ENCODE data around the gene LRPAP1. TPM values are rescaled to one million over a fixed set of nuclear protein-coding genes. Genes with fewer than 3 reads are reported as not detected.

The LRPAP1 gene
- polyA plus RNA-seq, 6 donors from 2014 or later: 93.5 to 120 (median 96.2) TPM

DNA sequence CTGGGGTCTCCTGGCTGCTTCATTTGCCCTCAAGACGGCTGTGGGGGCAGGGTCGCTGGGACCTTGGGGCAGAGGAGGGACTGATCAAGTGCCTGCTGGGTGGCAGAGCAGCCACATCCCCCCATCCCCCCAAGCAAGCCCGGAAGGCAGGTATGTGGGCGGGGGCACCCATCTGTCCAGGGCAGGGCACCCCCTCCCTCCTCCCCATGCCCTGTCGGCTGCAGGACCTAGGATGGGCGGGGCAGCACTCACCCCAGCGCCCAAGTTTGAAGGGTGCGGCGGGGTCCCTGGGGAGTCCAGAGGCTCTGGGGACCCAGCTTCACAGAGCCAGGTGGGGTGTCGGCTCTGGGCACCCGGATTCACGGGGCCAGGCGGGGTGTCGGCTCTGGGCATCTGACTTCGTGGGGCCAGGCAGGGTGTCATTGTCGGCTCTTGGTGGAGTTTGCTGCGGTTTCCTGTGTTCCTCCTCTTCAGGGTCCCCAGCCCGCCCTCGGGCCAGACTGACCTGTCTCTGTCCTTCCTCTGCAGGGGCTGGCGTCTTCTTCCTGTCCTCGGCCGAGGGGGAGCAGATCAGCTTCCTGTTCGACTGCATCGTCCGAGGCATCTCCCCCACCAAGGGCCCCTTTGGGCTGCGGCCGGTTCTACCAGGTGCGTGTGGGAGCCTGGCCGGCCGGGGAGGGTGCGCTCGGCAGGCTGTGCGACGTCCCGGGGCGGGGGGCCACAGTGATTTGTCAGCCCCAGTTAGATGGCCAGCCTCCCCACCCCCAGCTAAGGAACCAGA lies 47.0 kb downstream of the LRPAP1 start:
- DNase-seq (peak; percentile 74), ATAC-seq (ENCODE audit: low read depth in 2 of 2) (peak; percentile 56 to 65)

GRCh38 chr4:3484057-3484973 lies 47.9 kb downstream of the LRPAP1 start:
- Mint-ChIP-seq H3K27ac (peak overlapping the region in 5 of 6 donors; percentile 87 to 98 (median 89)), H3K4me3 (peak overlapping the region; percentile 47 to 87 (median 81)), H3K9me3 (no peaks in the 10 kb centered on the region), H3K4me1 (peaks cover 34 to 72% (median 56%) of the 10 kb centered on the region in 3 donors), H3K27me3 (peaks cover 0 to 10% (median 5%) of the 10 kb centered on the region in 3 donors), H3K36me3 (no peaks in the 10 kb centered on the region)
- peak; percentile 81 to 83 for ATAC-seq (ENCODE audit: low read depth in 2 of 2)
- peak; percentile 72 for DNase-seq

More for the DNA sequence above, 47.0 kb downstream of the LRPAP1 start:
- peak overlapping the region in 5 of 6 donors; percentile 88 to 98 (median 90) for H3K27ac Mint-ChIP-seq
- H3K4me1 Mint-ChIP-seq: peaks cover 38 to 75% (median 56%) of the 10 kb centered on the region in 3 donors
- H3K9me3 Mint-ChIP-seq: no peaks in the 10 kb centered on the region
- H3K27me3 Mint-ChIP-seq: peaks cover 3 to 10% (median 5%) of the 10 kb centered on the region in 3 donors
- H3K4me3 Mint-ChIP-seq: peak overlapping the region; percentile 74 to 87 (median 81)
- peaks cover 0 to 4% of the 10 kb centered on the region in 2 donors for H3K36me3 Mint-ChIP-seq

DNA sequence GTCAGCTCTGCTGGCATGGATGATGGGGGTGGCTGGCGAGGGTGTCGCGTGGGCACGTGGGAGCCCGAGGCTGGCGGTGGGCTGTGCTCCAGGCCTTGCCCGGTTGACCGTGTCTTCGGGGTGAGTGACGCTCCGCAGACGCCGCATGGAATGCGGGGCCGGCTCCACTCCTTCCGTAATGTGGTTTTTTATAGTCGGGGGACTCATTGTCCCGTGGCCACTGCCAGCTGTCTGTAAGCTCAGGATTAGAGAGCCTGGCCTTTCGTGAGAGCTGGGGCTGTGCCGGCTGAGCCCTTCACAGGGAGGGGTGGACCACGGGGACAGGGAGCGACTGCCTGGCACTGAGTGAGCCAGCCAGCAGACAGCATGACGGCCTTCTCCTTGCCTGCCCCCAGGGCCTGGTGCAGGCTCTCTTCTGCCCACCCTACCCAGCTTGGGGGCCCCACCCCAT lies 48.7 kb downstream of the LRPAP1 start:
- ATAC-seq (ENCODE audit: low read depth in 2 of 2): no peak
- Mint-ChIP-seq H3K27ac (peak overlapping the region in 4 of 6 donors; percentile 84 to 90 (median 86)), H3K36me3 (no peaks in the 10 kb centered on the region), H3K4me3 (peak overlapping the region in 5 of 8 donors; percentile 78 to 87 (median 84)), H3K27me3 (peaks cover 0 to 10% (median 5%) of the 10 kb centered on the region in 3 donors), H3K4me1 (peaks cover 27 to 64% (median 48%) of the 10 kb centered on the region in 3 donors), H3K9me3 (no peaks in the 10 kb centered on the region)
- no peak for DNase-seq

DNA sequence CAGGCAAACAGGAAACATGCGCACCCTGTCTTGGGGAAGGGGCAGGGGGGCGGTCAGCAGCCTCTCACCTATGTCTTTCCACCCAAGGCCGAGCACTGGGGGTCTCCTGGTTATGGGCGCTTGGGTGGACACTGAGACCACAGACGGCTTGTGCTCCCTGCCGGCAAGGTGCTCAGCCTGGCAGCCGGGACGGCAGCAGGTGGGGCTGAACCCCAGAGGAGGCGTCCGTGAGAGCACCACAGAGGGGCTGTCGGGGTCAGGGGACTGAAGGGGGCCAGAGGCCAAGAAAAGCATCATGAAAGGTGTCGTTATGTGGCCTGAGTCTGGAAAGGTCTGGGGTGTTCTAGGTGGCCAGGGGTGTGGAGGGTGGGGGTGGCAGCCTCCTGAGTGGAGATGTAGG lies 49.5 kb downstream of the LRPAP1 start:
- Mint-ChIP-seq H3K9me3 (no peaks in the 10 kb centered on the region), H3K4me1 (peaks cover 23 to 59% (median 44%) of the 10 kb centered on the region in 3 donors), H3K4me3 (peak overlapping the region in 1 of 8 donors; percentile 62), H3K27ac (peak overlapping the region in 2 of 6 donors; percentile 49 to 79), H3K36me3 (no peaks in the 10 kb centered on the region), H3K27me3 (peaks cover 0 to 10% (median 5%) of the 10 kb centered on the region in 3 donors)
- ATAC-seq (ENCODE audit: low read depth in 2 of 2) (no peak), DNase-seq (no peak)

GRCh38 chr4:3481783-3482393 lies 50.3 kb downstream of the LRPAP1 start:
- no peak for DNase-seq
- Mint-ChIP-seq H3K9me3 (no peaks in the 10 kb centered on the region), H3K36me3 (no peaks in the 10 kb centered on the region), H3K27ac (peak overlapping the region in 4 of 6 donors; percentile 24 to 76 (median 62)), H3K4me1 (peaks cover 23 to 59% (median 40%) of the 10 kb centered on the region in 3 donors), H3K4me3 (peak overlapping the region in 2 of 8 donors; percentile 28 to 51), H3K27me3 (peaks cover 0 to 10% (median 5%) of the 10 kb centered on the region in 3 donors)
- no peak for ATAC-seq (ENCODE audit: low read depth in 2 of 2)

- Mint-ChIP-seq H3K4me1 (peaks cover 17 to 51% (median 35%) of the 10 kb centered on the region in 3 donors), H3K36me3 (no peaks in the 10 kb centered on the region), H3K27me3 (peaks cover 0 to 16% (median 5%) of the 10 kb centered on the region in 3 donors), H3K4me3 (peak overlapping the region in 2 of 8 donors; percentile 28 to 62), H3K27ac (peak overlapping the region in 4 of 6 donors; percentile 32 to 96 (median 60)), H3K9me3 (no peaks in the 10 kb centered on the region)
- ATAC-seq (ENCODE audit: low read depth in 2 of 2) (no peak), DNase-seq (no peak)
These were observed 51.1 kb downstream of the LRPAP1 start for GRCh38 chr4:3481113-3481531.

DNA sequence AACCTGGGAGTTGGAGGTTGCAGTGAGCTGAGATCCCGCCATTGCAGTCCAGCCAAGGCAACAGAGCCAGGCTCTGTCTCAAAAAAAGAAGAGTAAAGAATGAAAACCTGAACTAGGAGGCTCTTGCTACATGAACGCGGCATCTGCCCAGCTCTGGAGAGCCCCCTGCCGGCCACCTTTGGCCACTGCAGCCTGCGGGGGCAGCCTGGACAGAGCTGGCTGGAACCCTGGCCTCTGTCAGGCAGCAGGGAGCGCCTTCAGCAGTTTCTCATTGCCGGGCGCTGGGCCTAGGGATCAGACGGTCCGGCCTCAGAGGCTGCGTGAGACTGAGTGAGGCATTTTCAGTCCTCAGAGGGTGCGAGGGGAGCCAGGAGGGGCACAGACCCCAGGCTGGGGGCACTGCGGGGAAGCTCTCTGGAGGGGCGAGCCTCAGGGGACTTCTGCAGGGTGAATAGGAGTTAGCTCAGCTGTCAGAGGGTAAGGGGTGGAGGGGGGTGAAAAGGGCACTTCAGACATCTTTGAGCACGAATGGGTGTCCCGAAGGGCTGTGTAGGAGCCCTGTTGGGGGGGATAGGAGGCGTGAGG lies 51.6 kb downstream of the LRPAP1 start:
- peak overlapping the region in 2 of 6 donors; percentile 32 to 43 for H3K27ac Mint-ChIP-seq

DNA sequence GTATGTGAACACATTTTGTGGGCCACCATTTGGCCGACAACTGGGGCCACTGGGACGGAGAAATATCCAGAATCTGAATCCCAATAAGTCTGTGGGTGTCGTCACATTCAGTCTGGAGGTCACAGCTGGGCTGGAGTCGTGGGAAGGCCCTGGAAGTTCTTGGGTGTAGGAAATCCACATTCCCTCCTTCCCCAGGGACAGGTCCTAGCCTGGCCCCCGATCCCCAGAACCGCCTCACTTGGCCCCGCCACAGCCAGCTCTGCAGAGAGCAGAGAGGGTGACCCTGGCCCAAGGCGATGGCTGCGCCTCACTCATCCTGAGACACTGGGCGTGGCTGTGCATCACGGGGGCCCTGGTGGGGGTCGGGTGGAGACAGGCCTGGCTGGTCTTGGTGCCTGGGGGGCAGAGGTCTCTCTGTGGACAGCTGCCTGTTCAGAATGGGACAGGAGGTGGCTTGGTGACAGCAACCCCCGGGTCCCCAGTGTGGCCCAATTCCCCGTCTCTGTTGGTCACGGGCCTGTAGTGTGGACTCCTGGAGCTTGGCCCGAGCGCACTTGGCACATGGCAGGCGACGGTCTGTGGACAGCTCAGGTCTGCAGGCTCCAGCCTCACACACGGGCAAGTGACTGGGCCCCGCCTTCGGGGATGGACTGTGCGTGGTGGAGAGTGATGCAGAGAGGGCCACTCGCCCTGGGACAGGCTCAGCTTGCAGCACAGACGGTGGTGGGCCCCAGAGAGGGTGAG lies 52.7 kb downstream of the LRPAP1 start:
- ATAC-seq (ENCODE audit: low read depth in 2 of 2) (no peak), DNase-seq (no peak)
- H3K27ac Mint-ChIP-seq: no peak overlapping the region
- H3K4me3 Mint-ChIP-seq: no peak overlapping the region
- H3K27me3 Mint-ChIP-seq: peaks cover 0 to 22% (median 5%) of the 10 kb centered on the region in 3 donors
- H3K4me1 Mint-ChIP-seq: peaks cover 13 to 39% (median 31%) of the 10 kb centered on the region in 3 donors
- H3K9me3 Mint-ChIP-seq: no peaks in the 10 kb centered on the region
- H3K36me3 Mint-ChIP-seq: no peaks in the 10 kb centered on the region

More for the DNA sequence above, 51.6 kb downstream of the LRPAP1 start:
- Mint-ChIP-seq H3K9me3 (no peaks in the 10 kb centered on the region), H3K36me3 (no peaks in the 10 kb centered on the region), H3K4me1 (peaks cover 16 to 48% (median 31%) of the 10 kb centered on the region in 3 donors), H3K4me3 (peak overlapping the region in 4 of 8 donors; percentile 12 to 71 (median 32)), H3K27me3 (peaks cover 0 to 16% (median 5%) of the 10 kb centered on the region in 3 donors)
- peak in 1 of 2 donors; percentile 12 for ATAC-seq (ENCODE audit: low read depth in 2 of 2)
- DNase-seq: peak; percentile 68

DNA sequence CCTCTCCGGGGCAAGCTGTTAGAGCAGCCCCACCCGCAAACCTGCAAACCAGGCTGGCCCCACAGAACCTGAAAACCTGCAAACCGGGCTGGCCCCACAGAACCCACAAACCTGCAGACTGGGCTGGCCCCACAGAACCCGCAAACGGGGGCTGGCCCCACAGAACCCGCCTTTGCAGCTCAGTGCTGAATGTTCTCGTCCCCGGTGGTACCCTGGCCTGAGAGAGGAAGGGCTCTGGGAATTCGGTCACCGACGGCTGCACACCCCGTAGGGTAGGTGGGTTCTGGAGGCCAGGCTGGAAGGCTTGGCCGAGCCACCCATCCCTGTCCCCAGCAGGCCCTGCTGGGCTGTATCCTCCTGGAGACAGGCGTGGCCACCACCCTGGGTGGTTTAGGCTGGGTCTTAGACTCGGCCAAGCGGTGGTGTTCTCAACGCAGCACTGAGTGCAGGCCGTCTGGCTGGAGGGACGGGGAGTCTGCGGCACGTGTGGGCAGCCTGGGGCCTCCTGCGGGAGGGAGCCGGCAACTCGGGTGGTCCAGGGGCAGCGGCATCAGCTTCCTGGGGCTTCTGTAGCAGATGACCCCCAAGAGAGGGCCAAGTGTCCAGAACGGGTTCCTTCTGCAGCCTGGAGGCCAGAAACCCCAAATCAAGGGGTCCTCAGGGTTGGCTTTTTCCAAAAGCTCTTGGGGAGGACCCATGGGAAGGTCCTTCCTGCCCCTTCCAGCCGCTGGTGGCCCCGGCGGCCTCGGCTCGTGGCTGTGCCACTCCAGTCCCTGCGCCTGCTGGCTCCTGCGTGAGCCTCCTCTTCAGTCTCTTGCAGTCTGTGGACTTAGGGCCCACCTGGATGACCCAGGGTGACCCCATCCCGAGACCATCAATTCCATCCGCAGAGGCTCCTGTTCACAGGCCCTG lies 53.5 kb downstream of the LRPAP1 start:
- no peak overlapping the region for H3K4me3 Mint-ChIP-seq
- ATAC-seq (ENCODE audit: low read depth in 2 of 2) (no peak), DNase-seq (no peak)
- H3K27ac Mint-ChIP-seq: no peak overlapping the region
- H3K36me3 Mint-ChIP-seq: no peaks in the 10 kb centered on the region
- H3K4me1 Mint-ChIP-seq: peaks cover 12 to 31% (median 25%) of the 10 kb centered on the region in 3 donors
- H3K9me3 Mint-ChIP-seq: no peaks in the 10 kb centered on the region
- peaks cover 0 to 22% (median 5%) of the 10 kb centered on the region in 3 donors for H3K27me3 Mint-ChIP-seq

DNA sequence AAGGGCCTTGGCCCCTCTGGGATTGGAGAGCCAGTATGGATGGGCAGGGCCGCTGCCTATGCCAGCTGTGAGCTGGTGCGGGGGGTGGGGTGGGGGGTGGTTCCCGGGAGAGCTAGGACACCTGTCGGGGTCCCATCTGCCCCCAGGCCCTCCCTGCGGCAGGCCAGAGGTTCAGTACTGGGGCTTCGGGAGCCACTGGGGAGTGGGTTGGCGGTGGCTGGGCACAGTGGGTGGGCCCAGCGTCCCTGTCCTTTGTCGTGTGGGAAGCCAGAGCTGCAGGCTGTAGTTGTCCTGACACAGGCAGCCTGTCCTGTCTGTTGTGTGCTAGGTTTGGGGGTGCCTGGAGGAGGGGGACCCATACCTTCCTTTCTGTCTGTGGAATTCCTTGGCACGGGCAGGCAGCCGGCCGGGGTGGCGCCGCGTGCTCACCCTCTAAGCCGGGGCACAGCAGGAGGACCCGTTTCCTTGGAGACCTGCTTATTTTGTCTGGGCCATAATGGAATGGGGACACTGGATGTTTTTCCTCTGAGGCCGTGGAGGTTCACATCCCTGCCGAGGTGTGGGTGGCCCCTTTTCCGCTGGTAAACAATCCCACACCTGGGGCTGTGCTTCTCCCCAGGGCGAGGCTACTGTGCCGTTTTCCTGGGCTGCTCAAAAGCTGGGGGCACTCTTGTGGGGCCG lies 54.3 kb downstream of the LRPAP1 start:
- no peak for DNase-seq
- ATAC-seq (ENCODE audit: low read depth in 2 of 2): no peak
- peaks cover 12 to 25% (median 22%) of the 10 kb centered on the region in 3 donors for H3K4me1 Mint-ChIP-seq
- H3K36me3 Mint-ChIP-seq: no peaks in the 10 kb centered on the region
- H3K9me3 Mint-ChIP-seq: no peaks in the 10 kb centered on the region
- H3K27ac Mint-ChIP-seq: no peak overlapping the region
- no peak overlapping the region for H3K4me3 Mint-ChIP-seq
- H3K27me3 Mint-ChIP-seq: peaks cover 0 to 22% (median 5%) of the 10 kb centered on the region in 3 donors

Measured in naive B cell (primary cell).